ENCODE measurements around the gene CATSPER4. TPM values are rescaled to one million over a fixed set of nuclear protein-coding genes. Genes with fewer than 3 reads are reported as not detected.

The CATSPER4 gene
- polyA plus RNA-seq (2013, experiment 1 of 2): 0.36 TPM
- 0.26 TPM for polyA plus RNA-seq (2013, experiment 2 of 2)

DNA sequence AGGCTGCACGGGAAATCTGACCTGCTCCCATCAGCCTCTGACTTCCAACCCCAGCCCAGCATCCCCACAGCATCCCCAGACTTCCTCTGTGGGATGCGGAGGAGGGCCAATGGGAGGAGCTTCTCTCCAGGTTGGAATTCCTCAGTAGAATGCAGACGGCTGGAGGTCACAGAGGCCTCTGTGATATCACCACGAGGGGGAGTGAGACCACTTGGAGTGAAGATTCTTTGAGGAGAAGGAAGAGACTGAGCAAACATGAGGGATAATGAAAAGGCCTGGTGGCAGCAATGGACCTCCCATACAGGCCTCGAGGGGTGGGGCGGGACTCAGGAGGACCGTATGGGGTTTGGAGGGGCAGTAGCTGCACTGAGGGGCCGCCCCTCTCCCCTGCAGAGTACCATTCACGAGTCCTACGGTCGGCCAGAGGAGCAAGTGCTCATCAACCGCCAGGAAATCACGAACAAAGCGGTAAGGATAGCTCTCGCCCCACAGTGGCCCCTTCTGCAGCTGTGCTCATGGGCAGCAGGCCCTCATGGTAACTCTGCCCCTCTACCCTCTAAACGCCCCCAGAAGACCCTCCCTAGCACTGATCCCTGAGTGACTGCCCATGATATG, at the start of gene CATSPER4:
Gene CATSPER4, plus strand, starts transcription at position 230 of the 615 bp plus-strand sequence. Its CDS starts 26 bp downstream, at position 256.
- H4K91ac ChIP-seq (ENCODE audit: low read depth, low read length, poor library complexity): peak within 1 kb of the TSS; percentile 9
- peak within 1 kb of the TSS; percentile 49 for H3K27ac ChIP-seq (replicated peaks; ENCODE audit: low read length)
- H2BK120ac ChIP-seq (ENCODE audit: low read depth, low read length): peak within 1 kb of the TSS; percentile 5
- H2AK5ac ChIP-seq (ENCODE audit: low read depth, low read length): peak within 1 kb of the TSS; percentile 53
- peak; percentile 67 for DNase-seq (ENCODE audit: low spot score)
- peak within 1 kb of the TSS; percentile 86 for H2BK12ac ChIP-seq (ENCODE audit: low read length)
- H2BK5ac ChIP-seq (ENCODE audit: low read length): peak within 1 kb of the TSS; percentile 22
- no peak within 1 kb of the TSS for H3K4me3 ChIP-seq (ENCODE audit: low read length in 2 of 2)
- H4K8ac ChIP-seq (ENCODE audit: low read depth, low read length): no peak within 1 kb of the TSS
- H3K36me3 ChIP-seq (replicated peaks in 1 of 2; ENCODE audit: control insufficient read depth in 2 of 2, insufficient read depth in 2 of 2, low read length in 2 of 2): peaks cover 0 to 7% of the 10 kb centered on the region in 2 donors
- H3K27me3 ChIP-seq (ENCODE audit: control insufficient read depth in 3 of 3, insufficient read depth in 3 of 3, low read depth in 1 of 3, low read length in 3 of 3): peaks cover 0 to 6% (median 0%) of the 10 kb centered on the region in 3 experiments
- H2BK15ac ChIP-seq (ENCODE audit: low read length): peak within 1 kb of the TSS; percentile 74
- H3K4me1 ChIP-seq (ENCODE audit: control insufficient read depth in 2 of 2, insufficient read depth in 1 of 2, low read depth in 1 of 2, low read length in 2 of 2): peaks cover 5 to 13% of the 10 kb centered on the region in 2 donors
- H3K9me3 ChIP-seq (replicated peaks in 1 of 2; ENCODE audit: control insufficient read depth in 2 of 2, insufficient read depth in 1 of 2, low read depth in 1 of 2, low read length in 2 of 2): no peaks in the 10 kb centered on the region
- H3K4ac ChIP-seq (ENCODE audit: low read length): no peak within 1 kb of the TSS
- peak within 1 kb of the TSS; percentile 81 for H3K18ac ChIP-seq (ENCODE audit: low read length)
- H2AFZ ChIP-seq (ENCODE audit: low read length): peak within 1 kb of the TSS; percentile 78
- H3K9ac ChIP-seq (ENCODE audit: low read depth, low read length, poor library complexity): no peak within 1 kb of the TSS
- peak within 1 kb of the TSS; percentile 58 for H3K23ac ChIP-seq (ENCODE audit: low read depth, low read length, poor library complexity)
- WGBS, 2 donors (ENCODE audit: extremely low coverage in 2 of 2, insufficient read length in 2 of 2, insufficient replicate concordance in 1 of 2): no CpG with 5 or more reads among the region's 16 CpGs
- no peak within 1 kb of the TSS for H3K4me2 ChIP-seq (ENCODE audit: insufficient read depth, low read length, poor library complexity, severe bottlenecking)
- H3K79me1 ChIP-seq (ENCODE audit: low read depth, low read length): no peaks in the 10 kb centered on the region
- no peak within 1 kb of the TSS for H3K14ac ChIP-seq (ENCODE audit: low read length)

DNA sequence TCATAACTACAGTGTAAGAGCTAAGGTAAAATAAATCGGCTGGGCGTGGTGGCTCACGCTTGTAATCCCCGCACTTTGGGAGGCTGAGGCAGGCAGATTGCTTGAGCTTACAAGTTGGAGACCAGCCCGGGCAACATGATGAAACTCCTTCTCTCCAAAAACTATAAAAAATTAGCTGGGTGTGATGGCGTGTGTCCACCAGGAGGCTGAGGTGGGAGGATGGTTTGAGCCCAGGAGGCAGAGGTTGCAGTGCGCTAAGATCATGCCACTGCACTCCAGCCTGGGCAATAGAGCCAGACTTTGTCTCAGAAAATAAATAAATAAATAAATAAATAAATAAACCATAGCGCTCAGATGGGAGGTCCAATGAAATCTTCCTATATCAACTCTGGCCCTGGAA, 48.2 kb upstream of the CATSPER4 start:
- Histone ChIP-seq H3K36me3 (replicated peaks in 1 of 2; ENCODE audit: control insufficient read depth in 2 of 2, insufficient read depth in 2 of 2, low read length in 2 of 2) (no peaks in the 10 kb centered on the region), H3K18ac (ENCODE audit: low read length) (no peak overlapping the region), H2AFZ (ENCODE audit: low read length) (no peak overlapping the region), H4K91ac (ENCODE audit: low read depth, low read length, poor library complexity) (no peak overlapping the region), H2BK5ac (ENCODE audit: low read length) (no peak overlapping the region), H3K9ac (ENCODE audit: low read depth, low read length, poor library complexity) (no peak overlapping the region), H3K9me3 (replicated peaks in 1 of 2; ENCODE audit: control insufficient read depth in 2 of 2, insufficient read depth in 1 of 2, low read depth in 1 of 2, low read length in 2 of 2) (no peaks in the 10 kb centered on the region), H3K14ac (ENCODE audit: low read length) (no peak overlapping the region), H3K27ac (replicated peaks; ENCODE audit: low read length) (no peak overlapping the region), H2BK120ac (ENCODE audit: low read depth, low read length) (no peak overlapping the region), H3K4ac (ENCODE audit: low read length) (no peak overlapping the region), H3K27me3 (ENCODE audit: control insufficient read depth in 3 of 3, insufficient read depth in 3 of 3, low read depth in 1 of 3, low read length in 3 of 3) (peaks cover 0 to 7% (median 4%) of the 10 kb centered on the region in 3 experiments), H3K4me3 (ENCODE audit: low read length in 2 of 2) (no peak overlapping the region), H2BK15ac (ENCODE audit: low read length) (no peak overlapping the region), H4K8ac (ENCODE audit: low read depth, low read length) (no peak overlapping the region), H3K4me1 (ENCODE audit: control insufficient read depth in 2 of 2, insufficient read depth in 1 of 2, low read depth in 1 of 2, low read length in 2 of 2) (no peaks in the 10 kb centered on the region), H2AK5ac (ENCODE audit: low read depth, low read length) (no peak overlapping the region), H3K4me2 (ENCODE audit: insufficient read depth, low read length, poor library complexity, severe bottlenecking) (no peak overlapping the region), H3K79me1 (ENCODE audit: low read depth, low read length) (no peaks in the 10 kb centered on the region), H2BK12ac (ENCODE audit: low read length) (no peak overlapping the region), H3K23ac (ENCODE audit: low read depth, low read length, poor library complexity) (no peak overlapping the region)
- no CpG with 5 or more reads among the region's 8 CpGs for WGBS, 2 donors (ENCODE audit: extremely low coverage in 2 of 2, insufficient read length in 2 of 2, insufficient replicate concordance in 1 of 2)
- DNase-seq (ENCODE audit: low spot score): no peak

DNA sequence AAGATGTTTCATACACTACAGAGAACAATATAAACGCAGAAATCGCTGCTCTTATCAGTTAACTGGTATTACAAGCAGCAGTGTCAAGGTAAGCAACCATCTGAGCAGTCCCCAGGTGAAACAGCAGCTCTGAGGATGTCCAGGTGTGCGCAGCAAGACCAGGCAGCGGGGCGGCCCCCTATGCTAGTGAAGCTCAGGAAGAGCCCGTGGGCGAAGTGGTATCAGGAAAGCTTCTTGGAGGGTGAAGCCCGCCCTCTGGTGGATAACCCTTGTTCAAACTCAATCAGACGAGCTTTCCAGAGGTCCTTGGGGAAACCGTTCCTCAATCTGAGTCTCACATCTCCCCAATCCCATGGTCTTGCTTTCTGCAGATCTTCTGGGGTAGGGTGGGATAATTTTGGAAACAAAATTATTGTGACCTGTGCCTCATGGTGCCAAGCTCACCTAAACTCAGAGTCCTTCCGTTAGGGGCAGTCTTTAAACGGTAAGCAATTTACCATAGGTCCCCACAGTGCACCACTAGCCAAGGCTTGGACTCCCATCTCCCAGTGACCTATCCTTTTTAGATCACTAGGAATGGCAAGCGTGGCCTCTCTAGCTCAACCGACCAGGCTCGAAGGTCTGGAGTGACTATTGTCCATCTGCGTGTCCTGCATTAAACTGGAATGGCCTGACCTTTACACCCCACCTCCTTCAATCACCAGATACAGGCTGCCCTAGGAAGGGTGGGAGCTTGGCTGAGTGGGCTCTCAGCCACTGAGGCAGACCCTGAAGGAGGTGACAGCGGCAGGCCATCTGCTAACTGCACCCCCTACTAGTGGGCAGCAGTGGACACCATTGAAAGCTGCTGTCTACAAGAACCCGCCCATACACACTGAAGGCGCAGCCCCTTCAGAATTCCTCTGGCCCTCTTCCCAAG, 45.1 kb upstream of the CATSPER4 start:
- Histone ChIP-seq H3K4me3 (ENCODE audit: low read length in 2 of 2) (no peak overlapping the region), H4K91ac (ENCODE audit: low read depth, low read length, poor library complexity) (peak overlapping the region; percentile 44), H3K4me1 (ENCODE audit: control insufficient read depth in 2 of 2, insufficient read depth in 1 of 2, low read depth in 1 of 2, low read length in 2 of 2) (no peaks in the 10 kb centered on the region), H3K36me3 (replicated peaks in 1 of 2; ENCODE audit: control insufficient read depth in 2 of 2, insufficient read depth in 2 of 2, low read length in 2 of 2) (no peaks in the 10 kb centered on the region), H3K18ac (ENCODE audit: low read length) (peak overlapping the region; percentile 87), H2AK5ac (ENCODE audit: low read depth, low read length) (peak overlapping the region; percentile 30), H4K8ac (ENCODE audit: low read depth, low read length) (no peak overlapping the region), H3K14ac (ENCODE audit: low read length) (no peak overlapping the region), H3K79me1 (ENCODE audit: low read depth, low read length) (no peaks in the 10 kb centered on the region), H2BK15ac (ENCODE audit: low read length) (peak overlapping the region; percentile 99), H3K27ac (replicated peaks; ENCODE audit: low read length) (no peak overlapping the region), H2AFZ (ENCODE audit: low read length) (no peak overlapping the region), H3K4me2 (ENCODE audit: insufficient read depth, low read length, poor library complexity, severe bottlenecking) (no peak overlapping the region), H3K9ac (ENCODE audit: low read depth, low read length, poor library complexity) (peak overlapping the region; percentile 70), H3K27me3 (ENCODE audit: control insufficient read depth in 3 of 3, insufficient read depth in 3 of 3, low read depth in 1 of 3, low read length in 3 of 3) (peaks cover 0 to 18% (median 7%) of the 10 kb centered on the region in 3 experiments), H3K23ac (ENCODE audit: low read depth, low read length, poor library complexity) (no peak overlapping the region), H2BK5ac (ENCODE audit: low read length) (peak overlapping the region; percentile 45), H2BK120ac (ENCODE audit: low read depth, low read length) (no peak overlapping the region), H3K9me3 (replicated peaks in 1 of 2; ENCODE audit: control insufficient read depth in 2 of 2, insufficient read depth in 1 of 2, low read depth in 1 of 2, low read length in 2 of 2) (no peaks in the 10 kb centered on the region), H2BK12ac (ENCODE audit: low read length) (peak overlapping the region; percentile 44), H3K4ac (ENCODE audit: low read length) (no peak overlapping the region)
- DNase-seq (ENCODE audit: low spot score): peak; percentile 82
- WGBS, 2 donors (ENCODE audit: extremely low coverage in 2 of 2, insufficient read length in 2 of 2, insufficient replicate concordance in 1 of 2): no CpG with 5 or more reads among the region's 19 CpGs

DNA sequence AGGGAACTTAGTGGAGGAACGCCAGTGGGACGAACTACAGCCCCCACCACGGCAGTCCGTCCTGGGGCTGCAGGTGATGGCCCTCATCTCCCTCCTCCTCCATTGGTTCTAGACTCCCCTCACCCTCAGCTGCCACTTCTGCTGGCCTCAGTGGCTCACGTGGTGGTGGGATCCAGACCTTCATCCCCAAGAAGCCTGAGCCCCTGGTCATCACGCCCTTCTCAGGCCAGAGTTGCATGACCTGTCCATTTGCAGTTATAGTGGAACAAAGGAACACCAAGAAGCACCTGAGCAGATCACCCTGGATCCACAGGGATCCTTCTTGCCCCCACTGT, 44.5 kb upstream of the CATSPER4 start:
- Histone ChIP-seq H3K4me1 (ENCODE audit: control insufficient read depth in 2 of 2, insufficient read depth in 1 of 2, low read depth in 1 of 2, low read length in 2 of 2) (no peaks in the 10 kb centered on the region), H3K4ac (ENCODE audit: low read length) (no peak overlapping the region), H3K27me3 (ENCODE audit: control insufficient read depth in 3 of 3, insufficient read depth in 3 of 3, low read depth in 1 of 3, low read length in 3 of 3) (peaks cover 0 to 24% (median 7%) of the 10 kb centered on the region in 3 experiments), H2BK15ac (ENCODE audit: low read length) (peak overlapping the region; percentile 99), H3K23ac (ENCODE audit: low read depth, low read length, poor library complexity) (no peak overlapping the region), H3K9me3 (replicated peaks in 1 of 2; ENCODE audit: control insufficient read depth in 2 of 2, insufficient read depth in 1 of 2, low read depth in 1 of 2, low read length in 2 of 2) (no peaks in the 10 kb centered on the region), H2BK12ac (ENCODE audit: low read length) (peak overlapping the region; percentile 44), H4K91ac (ENCODE audit: low read depth, low read length, poor library complexity) (no peak overlapping the region), H3K9ac (ENCODE audit: low read depth, low read length, poor library complexity) (peak overlapping the region; percentile 70), H2BK120ac (ENCODE audit: low read depth, low read length) (no peak overlapping the region), H4K8ac (ENCODE audit: low read depth, low read length) (no peak overlapping the region), H3K36me3 (replicated peaks in 1 of 2; ENCODE audit: control insufficient read depth in 2 of 2, insufficient read depth in 2 of 2, low read length in 2 of 2) (no peaks in the 10 kb centered on the region), H2BK5ac (ENCODE audit: low read length) (peak overlapping the region; percentile 45), H3K4me2 (ENCODE audit: insufficient read depth, low read length, poor library complexity, severe bottlenecking) (no peak overlapping the region), H3K27ac (replicated peaks; ENCODE audit: low read length) (no peak overlapping the region), H3K79me1 (ENCODE audit: low read depth, low read length) (no peaks in the 10 kb centered on the region), H2AFZ (ENCODE audit: low read length) (no peak overlapping the region), H3K14ac (ENCODE audit: low read length) (no peak overlapping the region), H3K18ac (ENCODE audit: low read length) (peak overlapping the region; percentile 87), H2AK5ac (ENCODE audit: low read depth, low read length) (peak overlapping the region; percentile 30), H3K4me3 (ENCODE audit: low read length in 2 of 2) (no peak overlapping the region)
- DNase-seq (ENCODE audit: low spot score): no peak
- WGBS, 2 donors (ENCODE audit: extremely low coverage in 2 of 2, insufficient read length in 2 of 2, insufficient replicate concordance in 1 of 2): no CpG with 5 or more reads among the region's 6 CpGs
